ENCODE measurements around the gene ENHO. TPM values are rescaled to one million over a fixed set of nuclear protein-coding genes. Genes with fewer than 3 reads are reported as not detected.

The ENHO gene
- total RNA-seq, 4 donors from 2014 or later, result 2.7 to 22.1 (median 16.3) TPM

DNA sequence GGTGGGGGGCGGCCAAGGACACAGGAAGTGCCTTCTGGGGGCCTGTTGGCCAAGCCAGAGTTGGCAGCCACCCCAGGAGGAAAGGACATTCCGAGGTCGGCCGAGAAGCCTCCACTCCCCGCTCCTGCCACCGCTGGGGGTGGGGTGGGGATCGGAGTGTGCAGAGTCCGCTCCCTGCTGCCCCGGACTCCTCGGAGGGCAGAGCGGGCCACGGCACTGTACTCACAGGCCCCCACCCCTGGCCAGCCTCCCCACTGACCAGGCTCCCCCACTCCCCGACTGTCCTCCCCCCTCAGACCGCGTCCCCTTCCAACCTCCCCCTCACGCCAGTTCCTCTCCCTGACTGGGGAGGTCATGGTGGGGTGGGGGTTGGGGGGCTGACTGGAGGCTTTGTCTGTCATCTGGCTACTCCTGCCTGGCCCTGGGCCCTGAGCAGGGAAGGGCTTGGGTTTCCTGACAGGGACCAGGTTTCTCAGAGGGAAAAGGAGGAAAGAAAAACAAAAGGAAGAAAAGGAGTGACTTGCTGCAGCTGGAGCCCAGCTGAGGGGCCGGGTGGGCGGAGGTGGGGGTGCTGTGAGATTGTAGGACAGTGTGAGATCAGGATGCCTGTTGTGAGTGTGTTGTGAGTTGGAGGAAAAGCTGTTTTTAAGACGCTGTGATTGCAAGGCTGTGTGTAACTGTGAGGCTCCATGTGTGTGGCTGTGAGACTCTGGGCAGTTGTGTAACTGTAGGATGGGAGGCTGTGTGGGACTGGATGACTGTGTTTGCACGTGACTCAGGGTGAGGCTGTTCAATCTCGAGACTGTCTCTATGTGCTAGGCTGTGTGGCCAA, 37.0 kb upstream of the ENHO start:
- WGBS, 2 donors, result 4 to 7% methylated on average over 16 to 19 of the region's 21 CpGs
- Histone ChIP-seq H3K4me3 (no peak overlapping the region), H3K27ac (peak overlapping the region in 3 of 4 donors; percentile 28 to 72 (median 71))

GRCh38 chr9:34558919-34559623, 36.3 kb upstream of the ENHO start:
- peak overlapping the region in 3 of 4 donors; percentile 28 to 72 (median 71) for H3K27ac ChIP-seq
- peaks cover 0 to 20% (median 0%) of the 10 kb centered on the region in 3 donors for H3K36me3 ChIP-seq
- no peak for DNase-seq (ENCODE audit: low spot score in 2 of 2)
- no peaks in the 10 kb centered on the region for H3K27me3 ChIP-seq
- WGBS, 2 donors, result 62 to 68% methylated on average over 12 to 14 of the region's 17 CpGs
- no peak for TF ChIP-seq EP300 (IDR thresholded peaks at IDR 0.05)
- TF ChIP-seq POLR2A (IDR thresholded peaks at IDR 0.05), result no peak
- TF ChIP-seq CTCF (IDR thresholded peaks at IDR 0.05), result no peak
- H3K9me3 ChIP-seq, result peaks cover 0 to 6% (median 0%) of the 10 kb centered on the region in 4 donors
- H3K4me1 ChIP-seq, result peaks cover 0 to 36% (median 17%) of the 10 kb centered on the region in 4 donors
- no peak overlapping the region for H3K4me3 ChIP-seq

More for the DNA sequence above, 37.0 kb upstream of the ENHO start:
- TF ChIP-seq EP300 (IDR thresholded peaks at IDR 0.05) (peak in 1 of 2 donors; percentile 44), CTCF (IDR thresholded peaks at IDR 0.05) (no peak), POLR2A (IDR thresholded peaks at IDR 0.05) (no peak)
- H3K27me3 ChIP-seq, result no peaks in the 10 kb centered on the region
- DNase-seq (ENCODE audit: low spot score in 2 of 2), result peak in 1 of 2 donors; percentile 37
- H3K36me3 ChIP-seq, result peaks cover 0 to 25% (median 0%) of the 10 kb centered on the region in 3 donors
- peaks cover 0 to 35% (median 17%) of the 10 kb centered on the region in 4 donors for H3K4me1 ChIP-seq
- peaks cover 0 to 6% (median 0%) of the 10 kb centered on the region in 4 donors for H3K9me3 ChIP-seq

DNA sequence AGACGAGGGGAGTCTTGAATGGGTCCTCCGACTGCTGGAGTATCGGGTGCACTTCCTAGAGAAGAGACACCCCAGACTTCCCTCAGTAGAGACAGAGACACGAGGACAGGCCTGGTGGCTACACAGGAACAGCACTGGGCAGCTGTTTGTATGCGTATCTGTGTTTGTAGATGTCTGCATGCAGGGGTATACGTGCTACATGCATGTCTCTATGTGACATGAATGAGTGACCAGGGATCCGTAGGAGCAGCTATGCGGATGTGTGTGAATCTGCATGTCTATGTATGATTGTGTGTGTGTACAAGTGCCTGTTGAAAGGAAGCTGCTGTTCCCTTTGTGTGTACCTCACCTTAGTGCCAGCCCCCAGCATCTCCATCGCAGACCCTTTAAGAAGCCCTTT, 35.6 kb upstream of the ENHO start:
- Histone ChIP-seq H3K4me3 (no peak overlapping the region), H3K4me1 (peaks cover 0 to 36% (median 17%) of the 10 kb centered on the region in 4 donors), H3K27me3 (no peaks in the 10 kb centered on the region), H3K36me3 (peaks cover 0 to 15% (median 0%) of the 10 kb centered on the region in 3 donors), H3K9me3 (peaks cover 0 to 6% (median 0%) of the 10 kb centered on the region in 4 donors), H3K27ac (no peak overlapping the region)
- no peak for DNase-seq (ENCODE audit: low spot score in 2 of 2)
- TF ChIP-seq CTCF (IDR thresholded peaks at IDR 0.05) (no peak), EP300 (IDR thresholded peaks at IDR 0.05) (no peak), POLR2A (IDR thresholded peaks at IDR 0.05) (no peak)
- 91 to 93% methylated on average over 9 of the region's 9 CpGs for WGBS, 2 donors

GRCh38 chr9:34557426-34558321, 34.9 kb upstream of the ENHO start:
- TF ChIP-seq CTCF (IDR thresholded peaks at IDR 0.05) (no peak), EP300 (IDR thresholded peaks at IDR 0.05) (no peak), POLR2A (IDR thresholded peaks at IDR 0.05) (no peak)
- H3K27me3 ChIP-seq, result no peaks in the 10 kb centered on the region
- WGBS, 2 donors, result 79 to 80% methylated on average over 17 to 19 of the region's 19 CpGs
- peaks cover 0 to 36% (median 17%) of the 10 kb centered on the region in 4 donors for H3K4me1 ChIP-seq
- no peak overlapping the region for H3K27ac ChIP-seq
- DNase-seq (ENCODE audit: low spot score in 2 of 2), result no peak
- peaks cover 0 to 8% (median 0%) of the 10 kb centered on the region in 3 donors for H3K36me3 ChIP-seq
- H3K4me3 ChIP-seq, result no peak overlapping the region
- peaks cover 0 to 6% (median 0%) of the 10 kb centered on the region in 4 donors for H3K9me3 ChIP-seq

Measured in tibial nerve (tissue), 4 donors.